ENCODE results near the gene GP5. TPM values are rescaled to one million over a fixed set of nuclear protein-coding genes. Genes with fewer than 3 reads are reported as not detected.

GP5 gene
- total and polyA plus RNA-seq, 2 of the 13 experiments (the other 11 are each of a cell fraction or from before 2014, with no cell fraction given): not detected

GRCh38 chr3:194423317-194423716, 24.3 kb upstream of the GP5 start:
- intact Hi-C loops (cut with micrococcal nuclease; ENCODE audit: unreplicated experiment): no loop called here
- Histone ChIP-seq H3K4me2 (ENCODE audit: low read depth, low read length) (no peak overlapping the region), H4K20me1 (ENCODE audit: insufficient read depth, low read length) (no peaks in the 10 kb centered on the region), H3K27me3 (ENCODE audit: control insufficient read depth in 1 of 2, insufficient read depth in 2 of 2, low read length in 2 of 2) (no peaks in the 10 kb centered on the region), H3K4me1 (ENCODE audit: insufficient read depth, low read length) (no peaks in the 10 kb centered on the region), H3K27ac (ENCODE audit: extremely low read length, insufficient read depth, low read length) (no peak overlapping the region), H3K79me2 (ENCODE audit: insufficient read depth, low read length) (no peaks in the 10 kb centered on the region), H3K36me3 (replicated peaks in 1 of 2; ENCODE audit: control insufficient read depth in 1 of 2, insufficient read depth in 2 of 2, low read length in 2 of 2) (peaks cover 17 to 66% of the 10 kb centered on the region in 2 experiments), H2AFZ (ENCODE audit: low read length) (no peak overlapping the region), H3K9me3 (ENCODE audit: low read length) (no peaks in the 10 kb centered on the region), H3K9ac (ENCODE audit: insufficient read depth, low read depth, low read length) (no peak overlapping the region), H3K4me3 (replicated peaks in 1 of 3; ENCODE audit: insufficient read depth in 1 of 3, low read depth in 2 of 3, low read length in 3 of 3) (no peak overlapping the region)
- BruUV-seq (replicated peaks): no TSS peak
- FAIRE-seq (no peak), ATAC-seq (no peak), DNase-seq (ENCODE audit: low spot score) (no peak)
- CTCF ChIA-PET (ENCODE audit: low intra/inter-chr PET ratio, low total read pairs): no interaction called here
- no peak for TF ChIP-seq ZNF879 (CRISPR knock-in tag; IDR thresholded peaks at IDR 0.05)
- no peak for TF ChIP-seq CREB3 (CRISPR knock-in tag; IDR thresholded peaks at IDR 0.05)
- no peak for TF ChIP-seq ZNF317 (CRISPR knock-in tag; IDR thresholded peaks at IDR 0.05)
- TF ChIP-seq ZNF468 (CRISPR knock-in tag; IDR thresholded peaks at IDR 0.05): no peak
- TF ChIP-seq ZNF260 (CRISPR knock-in tag; IDR thresholded peaks at IDR 0.05; ENCODE audit: borderline replicate concordance, low read depth): no peak
- no peak for TF ChIP-seq ZNF253 (CRISPR knock-in tag; IDR thresholded peaks at IDR 0.05; ENCODE audit: borderline replicate concordance)
- no peak for TF ChIP-seq PBX3 (CRISPR knock-in tag; IDR thresholded peaks at IDR 0.05; ENCODE audit: borderline replicate concordance)
- TF ChIP-seq LCORL (IDR thresholded peaks at IDR 0.05): no peak
- no peak for TF ChIP-seq LCORL (CRISPR knock-in tag; IDR thresholded peaks at IDR 0.05)
- no peak for TF ChIP-seq RCOR2 (CRISPR knock-in tag; IDR thresholded peaks at IDR 0.05)
- in situ Hi-C loops (cut with HindIII; ENCODE audit: extremely low pct_ligation_motif_present, low pct_unique_long_range_greater_than_20kb): no loop called here
- 97% methylated on average over 3 of the region's 3 CpGs for WGBS (ENCODE audit: low lambda C conversion rate)
- POLR2A ChIA-PET: no interaction called here
